Heart left ventricle (tissue), 13 donors: ENCODE measurements around the gene GGT6.

Source experiments
- POLR2A ChIP-seq, 2 donors: fragments of 450-650 bp; IDR thresholded peaks; one replicate each; pipeline ENCODE4 v1.6.1; 2017; ENCODE audit warnings: antibody characterized with exemption in 2 of 2, mild to moderate bottlenecking in 2 of 2, moderate library complexity in 2 of 2
- TF ChIP-seq, protein P1 (sequence below), 12 donors: fragments of 200-600 bp; sonication (generic) in 4 of 12; IDR thresholded peaks; one replicate each; pipeline versions ENCODE4 v1.5.0 to v1.8.0; 2018 to 2022; ENCODE audit warnings: antibody characterized with exemption in 12 of 12, mild to moderate bottlenecking in 5 of 12
- donor health status: ischemic (EF 13 %, LVEDD 7.1; RV severe dilation, severe dysfunction).
- donor health status: DM: no; HTN: yes; CAD: no.
- donor health status: DM: no; HTN: no; CAD: no.
- donor health status: ischemic (EF 25% LVEDD 6.9; RV normal size, moderate dysfunction).
- donor health status: ischemic (EF 25% LVEDD 5.7; RV mildly dilated, moderate dysfunction).
- donor health status: ischemic (EF 35%, LVEDD 5.7; RV mildly dilated, moderate dysfunction).
- donor health status: nonischemic (EF 11% LVEDD 7.7; RV severe dilation, severe dysfunction).
- donor health status: DM: yes; HTN: yes; CAD: no.
- donor health status: PGD.
- donor health status: ischemic (EF 29% LVEDD 5.4; RV normal size, mild dysfunction).
- donor health status: nonischemic (EF 23%, LVEDD 6.1; RV moderate dilation, normal function).

DNA sequence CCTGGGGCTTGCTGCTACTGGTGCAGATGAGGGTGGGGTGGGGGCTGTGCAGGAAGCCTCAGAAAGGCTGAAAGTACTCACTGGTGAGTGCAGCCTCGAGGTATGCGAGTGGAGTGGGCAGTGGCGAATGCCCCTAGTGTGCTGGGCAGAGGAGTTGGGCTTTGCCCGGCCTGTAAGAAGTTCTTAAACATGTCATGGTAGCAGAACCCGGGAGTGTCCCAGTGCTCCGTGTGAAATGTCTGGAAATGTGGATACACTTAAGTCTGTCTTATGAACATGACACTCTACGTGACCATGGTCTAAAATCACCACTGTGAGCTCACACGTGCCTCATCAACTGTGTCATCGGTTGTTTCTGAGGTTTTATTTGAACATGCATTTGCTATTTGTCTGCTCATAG lies 25.7 kb upstream of the GGT6 start:
- TF ChIP-seq, protein P1, sequence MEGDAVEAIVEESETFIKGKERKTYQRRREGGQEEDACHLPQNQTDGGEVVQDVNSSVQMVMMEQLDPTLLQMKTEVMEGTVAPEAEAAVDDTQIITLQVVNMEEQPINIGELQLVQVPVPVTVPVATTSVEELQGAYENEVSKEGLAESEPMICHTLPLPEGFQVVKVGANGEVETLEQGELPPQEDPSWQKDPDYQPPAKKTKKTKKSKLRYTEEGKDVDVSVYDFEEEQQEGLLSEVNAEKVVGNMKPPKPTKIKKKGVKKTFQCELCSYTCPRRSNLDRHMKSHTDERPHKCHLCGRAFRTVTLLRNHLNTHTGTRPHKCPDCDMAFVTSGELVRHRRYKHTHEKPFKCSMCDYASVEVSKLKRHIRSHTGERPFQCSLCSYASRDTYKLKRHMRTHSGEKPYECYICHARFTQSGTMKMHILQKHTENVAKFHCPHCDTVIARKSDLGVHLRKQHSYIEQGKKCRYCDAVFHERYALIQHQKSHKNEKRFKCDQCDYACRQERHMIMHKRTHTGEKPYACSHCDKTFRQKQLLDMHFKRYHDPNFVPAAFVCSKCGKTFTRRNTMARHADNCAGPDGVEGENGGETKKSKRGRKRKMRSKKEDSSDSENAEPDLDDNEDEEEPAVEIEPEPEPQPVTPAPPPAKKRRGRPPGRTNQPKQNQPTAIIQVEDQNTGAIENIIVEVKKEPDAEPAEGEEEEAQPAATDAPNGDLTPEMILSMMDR (IDR thresholded peaks at IDR 0.05) = no peak
- TF ChIP-seq POLR2A (IDR thresholded peaks at IDR 0.05) = no peak
